PC-3 (cell line): ENCODE measurements around the gene NPAS2. TPM values are rescaled to one million over a fixed set of nuclear protein-coding genes. Genes with fewer than 3 reads are reported as not detected.

ENCODE experiments used
- ATAC-seq: fragments of 200-7000 bp; cut with Tn5 transposase; 2 replicates; pipeline ENCODE4 v1.9.1; 2020; ENCODE audit warnings: mild to moderate bottlenecking, moderate library complexity
- BruUV-seq: library from RNA; stranded (reverse); fragments of 400-500 nt; replicated peaks from 2 replicates; lab custom pipeline; 2021; lab: Mats Ljungman, UMichigan
- CTCF ChIA-PET: fragments of 300-600 bp; sonication (Branson Sonifier 250); formaldehyde crosslinking; loops from one replicate; lab custom pipeline; 2022; ENCODE audit warnings: antibody characterized with exemption; lab: Charles Lee
- POLR2A ChIA-PET: fragments of 300-600 bp; sonication (Branson Sonifier 250); formaldehyde crosslinking; loops from one replicate; lab custom pipeline; 2022; ENCODE audit warnings: antibody characterized with exemption; ENCODE audit not compliant: unreplicated experiment; lab: Charles Lee
- DNase-seq: peaks from one replicate; pipeline ENCODE4 v3.0.0-alpha.2; 2015
- H2AFZ ChIP-seq: fragments of 300-600 bp; sonication (generic); 2 replicates; pipeline ENCODE4 v1.6.0; 2016; ENCODE audit warnings: antibody characterized with exemption, low read length
- H3F3A ChIP-seq: fragments of 300-600 bp; sonication (generic); one replicate; pipeline ENCODE4 v1.6.0; 2017; ENCODE audit warnings: antibody characterized with exemption, low read length, control low read depth, mild to moderate bottlenecking; ENCODE audit not compliant: unreplicated experiment
- H3K27ac ChIP-seq: fragments of 300-600 bp; sonication (generic); 2 replicates; pipeline ENCODE4 v1.5.1; 2016; ENCODE audit warnings: mild to moderate bottlenecking, low read length
- H3K27me3 ChIP-seq: fragments of 300-600 bp; sonication (generic); 2 replicates; pipeline ENCODE4 v1.6.1; 2016; ENCODE audit warnings: low read length, mixed read lengths
- H3K36me3 ChIP-seq: fragments of 300-600 bp; sonication (generic); 2 replicates; pipeline ENCODE4 v1.6.1; 2016; ENCODE audit warnings: low read depth, mixed run types, low read length, mixed read lengths
- H3K4me1 ChIP-seq: fragments of 300-600 bp; sonication (generic); 2 replicates; pipeline ENCODE4 v1.5.1; 2016; ENCODE audit warnings: low read length; ENCODE audit not compliant: insufficient read depth
- H3K4me2 ChIP-seq: fragments of 300-600 bp; sonication (generic); 2 replicates; pipeline ENCODE4 v1.6.0; 2016; ENCODE audit warnings: low read length
- H3K4me3 ChIP-seq: fragments of 300-600 bp; sonication (generic); 2 replicates; pipeline ENCODE4 v1.5.1; 2016; ENCODE audit warnings: mild to moderate bottlenecking, low read length, mixed read lengths
- H3K79me2 ChIP-seq: fragments of 300-600 bp; sonication (generic); 2 replicates; pipeline ENCODE4 v1.6.1; 2017; ENCODE audit warnings: low read length, mixed read lengths
- H3K9ac ChIP-seq: fragments of 300-600 bp; sonication (generic); 2 replicates; pipeline ENCODE4 v1.6.0; 2016; ENCODE audit warnings: mild to moderate bottlenecking, low read length
- H3K9me2 ChIP-seq: fragments of 300-600 bp; sonication (generic); replicated peaks from 2 replicates; pipeline ENCODE4 v1.6.1; 2016; ENCODE audit warnings: mixed run types, low read length, mixed read lengths
- H3K9me3 ChIP-seq: fragments of 300-600 bp; sonication (generic); 2 replicates; pipeline ENCODE4 v1.6.1; 2016; ENCODE audit warnings: low read length, mixed read lengths
- H4K20me1 ChIP-seq: fragments of 300-600 bp; sonication (generic); 2 replicates; pipeline ENCODE4 v1.6.1; 2016; ENCODE audit warnings: low read length, mixed read lengths
- EZH2 ChIP-seq: fragments of 300-600 bp; sonication (generic); IDR thresholded peaks from one replicate; pipeline ENCODE4 v1.6.1; 2017; ENCODE audit warnings: antibody characterized with exemption, mild to moderate bottlenecking, low read length; ENCODE audit not compliant: unreplicated experiment
- EZH2phosphoT487 ChIP-seq: fragments of 300-600 bp; sonication (generic); IDR thresholded peaks from 2 replicates; pipeline ENCODE4 v1.6.1; 2018; ENCODE audit warnings: mild to moderate bottlenecking, antibody characterized with exemption, low read length, borderline replicate concordance
- intact Hi-C: fragments of 100-400 bp; cut with micrococcal nuclease; formaldehyde crosslinking; loops from 2 replicates; pipeline ENCODE4 v1.9.0; 2023
- total RNA-seq: library from RNA; depleted of rRNA; stranded (reverse); fragments of >200 nt; gene quantifications from 2 replicates; pipeline ENCODE4 v1.2.3, GENCODE V29; 2014
- TF ChIP-seq, protein P1 (sequence below): fragments of 300-600 bp; sonication (generic); conservative IDR thresholded peaks from 2 replicates; pipeline ENCODE4 v1.5.1; 2017; ENCODE audit warnings: antibody characterized with exemption, low read depth, mild to moderate bottlenecking, low read length

The NPAS2 gene
- total RNA-seq, 1 experiment from 2014 or later, result 55.4 TPM

DNA sequence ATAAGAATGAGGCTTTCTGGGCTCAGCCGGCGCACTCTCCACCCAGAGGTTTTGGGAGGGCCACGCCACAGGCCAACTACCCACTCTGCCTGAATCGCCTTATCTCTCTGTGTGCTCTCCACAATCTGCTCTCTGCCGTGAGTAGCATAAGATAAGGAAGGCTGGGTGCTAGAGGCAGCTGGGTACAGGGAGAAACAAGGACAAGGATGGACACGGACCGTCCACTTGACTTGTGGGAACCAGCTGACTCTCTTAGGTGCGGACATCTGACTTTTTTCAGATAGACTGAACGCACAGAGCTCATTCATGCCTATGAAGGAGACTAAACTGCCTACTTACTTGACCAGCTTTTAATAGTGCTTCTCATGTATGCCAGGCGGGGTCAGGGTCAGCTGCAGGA lies 14.3 kb downstream of the NPAS2 start:
- Histone ChIP-seq H3K4me1 (peaks cover 15% of the 10 kb centered on the region), H3K9me3 (no peaks in the 10 kb centered on the region), H3K27ac (no peak overlapping the region), H3K4me2 (no peak overlapping the region), H3K9ac (no peak overlapping the region), H3K27me3 (no peaks in the 10 kb centered on the region), H2AFZ (no peak overlapping the region), H3K79me2 (peaks cover 98% of the 10 kb centered on the region), H3K36me3 (peaks cover 31% of the 10 kb centered on the region), H3F3A (no peaks in the 10 kb centered on the region), H4K20me1 (peaks cover 73% of the 10 kb centered on the region), H3K4me3 (no peak overlapping the region), H3K9me2 (no peaks in the 10 kb centered on the region)
- no peak for DNase-seq
- POLR2A ChIA-PET, result interaction anchor here (0.6 kb wide), 1 partner anchor 271 kb away, joined by 3 read pairs; the partner anchor contains the start of gene PDCL3
- intact Hi-C loops, result no loop called here
- CTCF ChIA-PET, result no interaction called here
- no TSS peak for BruUV-seq
- no peak for ATAC-seq
- TF ChIP-seq, protein P1, sequence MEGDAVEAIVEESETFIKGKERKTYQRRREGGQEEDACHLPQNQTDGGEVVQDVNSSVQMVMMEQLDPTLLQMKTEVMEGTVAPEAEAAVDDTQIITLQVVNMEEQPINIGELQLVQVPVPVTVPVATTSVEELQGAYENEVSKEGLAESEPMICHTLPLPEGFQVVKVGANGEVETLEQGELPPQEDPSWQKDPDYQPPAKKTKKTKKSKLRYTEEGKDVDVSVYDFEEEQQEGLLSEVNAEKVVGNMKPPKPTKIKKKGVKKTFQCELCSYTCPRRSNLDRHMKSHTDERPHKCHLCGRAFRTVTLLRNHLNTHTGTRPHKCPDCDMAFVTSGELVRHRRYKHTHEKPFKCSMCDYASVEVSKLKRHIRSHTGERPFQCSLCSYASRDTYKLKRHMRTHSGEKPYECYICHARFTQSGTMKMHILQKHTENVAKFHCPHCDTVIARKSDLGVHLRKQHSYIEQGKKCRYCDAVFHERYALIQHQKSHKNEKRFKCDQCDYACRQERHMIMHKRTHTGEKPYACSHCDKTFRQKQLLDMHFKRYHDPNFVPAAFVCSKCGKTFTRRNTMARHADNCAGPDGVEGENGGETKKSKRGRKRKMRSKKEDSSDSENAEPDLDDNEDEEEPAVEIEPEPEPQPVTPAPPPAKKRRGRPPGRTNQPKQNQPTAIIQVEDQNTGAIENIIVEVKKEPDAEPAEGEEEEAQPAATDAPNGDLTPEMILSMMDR, result no peak
- TF ChIP-seq EZH2phosphoT487, result no peak
- TF ChIP-seq EZH2, result no peak

DNA sequence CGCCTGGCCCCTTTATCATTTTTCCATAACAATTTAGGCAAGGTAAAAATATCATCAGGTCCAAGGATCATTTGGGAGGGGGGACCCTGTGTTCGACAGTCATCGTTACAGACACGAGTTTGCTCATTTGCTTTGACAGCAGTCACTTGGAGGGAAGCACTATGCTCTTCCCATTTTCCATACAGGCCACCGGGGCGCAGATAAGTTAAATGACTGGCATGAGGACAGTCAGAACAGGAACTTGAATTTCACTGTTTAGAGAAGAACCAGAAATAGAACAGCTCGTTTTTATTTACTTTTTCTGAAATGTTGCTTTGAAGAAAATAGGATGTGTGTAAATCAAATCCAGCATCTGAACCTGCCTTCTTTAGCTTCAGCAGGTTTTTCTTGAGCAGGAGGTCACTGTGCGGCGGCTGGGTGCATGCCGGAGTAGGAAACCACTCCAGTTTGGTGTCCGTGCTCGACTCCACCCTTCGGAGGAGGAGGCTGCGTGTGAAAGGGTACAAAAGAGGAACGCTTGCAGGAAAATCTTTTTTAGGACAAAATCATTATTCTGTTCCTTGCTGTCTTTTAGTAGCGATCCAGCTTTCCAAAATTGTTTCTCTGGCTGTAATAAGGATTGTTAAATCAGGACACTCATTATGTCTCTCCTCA lies 15.2 kb downstream of the NPAS2 start:
- CTCF ChIA-PET, result no interaction called here
- POLR2A ChIA-PET, result interaction anchor here (0.6 kb wide), 1 partner anchor 272 kb away, joined by 3 read pairs; the partner anchor contains the start of gene PDCL3
- no TSS peak for BruUV-seq
- Histone ChIP-seq H3K9ac (no peak overlapping the region), H3K4me2 (no peak overlapping the region), H3K9me3 (no peaks in the 10 kb centered on the region), H4K20me1 (peaks cover 72% of the 10 kb centered on the region), H3K4me3 (no peak overlapping the region), H3K27ac (no peak overlapping the region), H3F3A (no peaks in the 10 kb centered on the region), H2AFZ (no peak overlapping the region), H3K4me1 (peaks cover 15% of the 10 kb centered on the region), H3K9me2 (no peaks in the 10 kb centered on the region), H3K36me3 (peaks cover 24% of the 10 kb centered on the region), H3K79me2 (peaks cover 98% of the 10 kb centered on the region), H3K27me3 (no peaks in the 10 kb centered on the region)
- intact Hi-C loops, result no loop called here
- ATAC-seq, result no peak
- TF ChIP-seq, protein P1, result no peak
- no peak for TF ChIP-seq EZH2
- TF ChIP-seq EZH2phosphoT487, result no peak
- no peak for DNase-seq

DNA sequence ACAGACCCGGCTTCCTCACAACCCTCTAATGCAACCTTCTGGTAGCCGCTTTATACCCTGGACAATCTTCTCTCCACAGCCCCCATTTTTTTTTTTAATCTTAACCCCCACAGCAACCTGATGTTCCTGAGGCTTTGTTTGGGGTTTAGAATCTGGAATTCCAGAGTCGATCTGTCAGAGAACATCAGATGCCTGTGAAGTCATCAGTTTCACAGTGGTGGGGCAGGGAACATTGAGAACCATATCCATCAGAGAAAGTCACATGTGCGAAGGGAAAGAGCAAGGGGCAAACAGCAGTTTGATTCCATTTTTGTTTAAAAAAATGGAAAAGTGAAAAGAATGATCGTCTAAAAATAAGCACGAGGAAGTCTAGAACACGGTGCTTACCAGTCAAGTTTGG lies 20.6 kb downstream of the NPAS2 start:
- H3F3A ChIP-seq, result no peaks in the 10 kb centered on the region
- no peak overlapping the region for H3K4me3 ChIP-seq
- intact Hi-C loops, result no loop called here
- TF ChIP-seq, protein P1, result no peak
- TF ChIP-seq EZH2phosphoT487 (no peak), EZH2 (no peak)
- no peaks in the 10 kb centered on the region for H3K27me3 ChIP-seq
- DNase-seq (no peak), ATAC-seq (no peak)
- no peak overlapping the region for H3K4me2 ChIP-seq
- POLR2A ChIA-PET, result no interaction called here
- H2AFZ ChIP-seq, result no peak overlapping the region
- H3K36me3 ChIP-seq, result peaks cover 38% of the 10 kb centered on the region
- H3K4me1 ChIP-seq, result no peaks in the 10 kb centered on the region
- CTCF ChIA-PET, result no interaction called here
- peaks cover 63% of the 10 kb centered on the region for H4K20me1 ChIP-seq
- no peaks in the 10 kb centered on the region for H3K9me3 ChIP-seq
- no peak overlapping the region for H3K9ac ChIP-seq
- H3K27ac ChIP-seq, result no peak overlapping the region
- BruUV-seq, result no TSS peak
- no peaks in the 10 kb centered on the region for H3K9me2 ChIP-seq
- peaks cover 100% of the 10 kb centered on the region for H3K79me2 ChIP-seq
